NK-92 (cell line): Measurements from ENCODE around the gene LLPH.

Experiments used
- DNase-seq: peaks from one replicate; lab custom pipeline; 2025; ENCODE audit not compliant: unreplicated experiment; lab: John Stamatoyannopoulos, UW

The LLPH gene

GRCh38 chr12:66143868-66144267 is 13.3 kb upstream of the LLPH start:
- DNase-seq, result no peak

DNA sequence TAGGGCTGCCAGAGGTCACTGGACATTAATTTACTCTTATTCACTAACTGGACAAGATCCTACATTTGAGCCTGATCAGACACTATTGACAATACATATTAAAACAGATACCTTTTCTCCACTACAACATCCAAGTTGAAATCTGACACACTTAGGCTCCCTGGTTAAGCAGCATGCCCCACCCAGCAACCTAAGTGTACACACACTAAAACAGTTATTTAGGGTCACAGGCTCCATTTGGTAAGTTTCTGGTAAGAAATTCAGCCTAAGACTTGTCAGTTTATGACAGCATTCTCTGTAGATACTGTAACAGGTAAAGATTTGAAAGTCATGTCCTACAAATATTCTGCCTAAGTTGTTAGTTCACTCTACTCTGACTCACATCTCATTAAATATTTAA is 12.3 kb upstream of the LLPH start:
- DNase-seq, result no peak

DNA sequence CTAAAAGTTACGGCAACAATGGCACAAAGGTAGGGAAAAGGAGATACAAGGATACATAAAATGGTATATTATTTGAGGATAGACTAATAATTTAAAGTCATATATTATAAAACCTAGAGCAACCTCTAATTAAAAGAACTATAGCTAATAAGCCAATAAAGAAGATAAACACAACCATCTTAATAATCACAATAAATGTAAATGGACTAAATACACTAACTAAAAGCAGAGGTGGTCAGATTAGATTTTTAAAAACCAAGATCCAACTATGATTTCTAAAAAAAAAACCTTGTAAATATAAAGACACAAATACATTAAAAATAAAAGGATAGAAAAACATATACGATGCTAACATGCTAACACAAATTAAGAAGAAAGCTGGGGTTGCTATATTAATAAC is 10.7 kb upstream of the LLPH start:
- no peak for DNase-seq

- no peak for DNase-seq
These were observed 10.2 kb upstream of the LLPH start for GRCh38 chr12:66140731-66141130.

DNA sequence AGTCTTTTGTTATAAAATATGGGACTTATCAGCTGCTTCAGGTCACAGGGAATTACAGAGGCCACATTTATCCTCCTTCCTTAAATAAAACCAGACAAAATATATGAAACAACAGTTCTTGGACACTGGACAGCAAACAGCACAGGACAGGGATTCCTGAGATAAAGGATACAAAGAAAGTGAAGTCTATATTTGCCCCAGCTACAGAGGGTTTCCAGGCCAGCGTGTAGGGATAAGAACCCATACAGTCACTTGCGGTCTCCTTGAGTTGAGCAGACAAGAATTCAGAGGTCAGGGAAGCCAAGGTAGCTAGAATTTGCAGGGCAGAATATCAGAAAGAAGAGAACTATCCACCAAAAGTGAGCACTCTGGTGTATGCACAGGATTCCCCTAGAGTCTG is 8.8 kb upstream of the LLPH start:
- no peak for DNase-seq

- no peak for DNase-seq
These were observed 7.4 kb upstream of the LLPH start for GRCh38 chr12:66137937-66138336.

GRCh38 chr12:66132408-66132807 is 1.9 kb upstream of the LLPH start:
- no peak for DNase-seq

GRCh38 chr12:66131067-66131688 is 628 bp upstream of the LLPH start:
- no peak for DNase-seq

DNA sequence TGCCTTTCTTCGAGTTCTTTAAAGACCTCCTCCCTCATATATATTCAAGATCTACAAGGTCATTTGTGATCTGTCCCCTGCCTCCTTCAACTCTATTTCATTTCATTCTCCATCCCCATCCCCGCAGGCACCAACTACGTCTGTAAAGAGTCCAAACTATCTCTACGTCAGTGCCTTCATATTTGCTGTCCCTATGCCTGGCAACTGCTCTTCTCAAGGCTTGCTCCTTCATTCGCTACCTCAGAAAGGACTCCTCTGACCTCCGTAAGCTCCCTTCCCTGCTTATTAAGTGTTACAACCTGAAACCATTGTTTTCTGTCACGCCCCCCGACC is 650 bp downstream of the LLPH start:
- no peak for DNase-seq

GRCh38 chr12:66127650-66128049 is 2.9 kb downstream of the LLPH start:
- DNase-seq, result no peak

DNA sequence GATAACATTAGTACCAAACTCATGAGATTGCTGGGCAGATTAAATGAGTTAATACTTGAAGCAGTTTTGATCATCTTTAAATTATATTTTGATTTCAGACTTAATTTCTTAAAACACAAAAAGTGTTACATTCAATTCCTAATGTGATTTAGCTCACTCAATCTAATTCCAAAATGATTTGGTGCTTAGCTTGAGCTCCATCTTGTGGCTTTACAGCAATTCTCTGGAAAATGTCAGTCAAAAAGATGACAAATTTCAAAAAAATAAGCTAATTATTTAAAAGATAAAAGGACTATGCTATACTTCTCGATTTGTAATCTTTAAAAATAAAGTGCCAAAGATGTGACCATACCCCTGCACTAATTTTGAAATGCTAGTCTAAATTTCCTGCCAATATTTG is 10.1 kb downstream of the LLPH start:
- DNase-seq, result no peak

DNA sequence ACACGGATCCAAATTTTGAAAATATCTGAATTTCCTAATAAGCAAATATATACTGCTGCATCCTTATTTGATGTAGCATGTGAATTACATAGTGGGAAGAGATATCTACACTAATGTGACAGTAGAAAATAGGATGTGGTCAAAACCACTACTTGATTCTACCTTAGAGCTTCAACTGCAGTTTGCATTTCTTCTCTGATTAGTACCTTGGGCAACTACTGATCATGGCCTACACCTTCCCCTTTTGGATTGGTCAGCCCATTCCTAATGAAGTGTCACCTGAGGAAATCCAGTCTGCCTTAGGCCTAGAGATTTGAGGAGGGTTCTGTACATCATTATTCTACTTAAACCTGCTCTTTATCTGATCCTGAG is 10.7 kb downstream of the LLPH start:
- DNase-seq, result no peak

GRCh38 chr12:66119229-66119869 is 11.2 kb downstream of the LLPH start:
- no peak for DNase-seq

DNA sequence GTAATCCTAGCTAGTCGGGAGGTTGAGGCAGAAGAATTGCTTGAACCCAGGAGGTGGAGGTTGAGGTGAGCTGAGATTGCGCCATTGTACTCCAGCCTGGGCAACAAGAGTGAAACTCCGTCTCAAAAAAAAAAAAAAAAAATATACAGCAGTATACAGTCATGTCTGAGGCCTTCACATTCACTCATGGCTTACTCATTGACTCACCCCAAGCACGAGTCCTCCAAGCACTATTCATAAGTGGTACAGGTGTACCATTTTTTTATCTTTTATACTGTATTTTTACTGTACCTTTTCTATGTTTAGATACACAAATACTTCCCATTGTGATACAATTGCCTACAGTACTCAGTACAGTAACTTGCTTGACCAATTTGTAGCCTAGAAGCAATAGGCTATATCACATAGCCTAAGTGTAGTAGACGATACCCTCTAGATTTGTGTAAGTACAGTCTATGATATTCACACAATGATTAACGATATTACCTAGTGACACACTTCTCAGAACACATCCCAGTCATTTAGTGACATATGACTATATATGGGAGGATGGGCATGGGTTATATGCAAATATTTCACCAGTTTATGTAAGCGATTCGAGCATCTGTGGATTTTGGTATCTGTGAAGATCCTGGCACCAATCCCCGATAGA is 12.2 kb downstream of the LLPH start:
- no peak for DNase-seq

DNA sequence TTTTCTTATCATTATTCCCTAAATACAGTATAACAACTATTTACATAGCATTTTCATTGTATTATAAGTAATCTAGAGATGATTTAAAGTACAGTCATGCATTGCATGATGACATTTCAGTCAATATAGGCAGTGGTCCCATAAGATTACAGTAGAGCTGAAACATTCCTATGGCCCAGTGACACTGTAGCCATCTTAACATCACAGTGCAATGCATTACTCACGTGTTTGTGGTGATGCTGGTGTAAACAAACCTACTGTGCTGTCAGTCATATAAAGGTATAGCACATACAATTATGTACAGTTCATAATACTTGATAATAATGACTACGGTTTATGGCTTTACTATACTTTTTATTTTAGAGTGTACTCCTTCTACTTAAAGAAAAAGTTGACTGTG is 13.3 kb downstream of the LLPH start:
- DNase-seq, result no peak

DNA sequence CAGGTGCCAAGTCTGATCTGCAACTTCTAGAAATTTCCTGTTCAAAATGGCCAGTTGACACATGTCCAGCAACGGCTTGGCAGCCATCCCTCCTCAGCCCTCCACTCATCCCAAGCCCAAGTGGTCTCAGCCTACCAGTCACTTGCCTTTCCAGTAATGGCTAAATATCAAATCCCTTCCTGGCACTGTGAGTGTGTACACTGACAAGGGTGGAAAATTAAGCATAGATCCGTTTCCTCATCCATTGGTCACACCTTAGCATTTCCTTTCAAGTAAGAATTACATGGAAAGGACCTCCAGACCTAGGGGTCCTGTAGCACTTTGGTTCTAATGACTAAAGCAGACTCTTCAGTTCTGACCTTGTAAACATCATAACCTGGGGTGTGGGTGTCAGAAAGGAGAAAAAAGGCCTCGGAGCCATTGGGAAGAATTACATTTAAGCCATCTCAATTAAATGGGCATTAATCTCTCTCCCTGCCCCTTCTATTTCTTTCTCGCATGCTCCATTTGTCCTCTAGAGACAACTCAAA is 15.4 kb downstream of the LLPH start:
- no peak for DNase-seq

DNA sequence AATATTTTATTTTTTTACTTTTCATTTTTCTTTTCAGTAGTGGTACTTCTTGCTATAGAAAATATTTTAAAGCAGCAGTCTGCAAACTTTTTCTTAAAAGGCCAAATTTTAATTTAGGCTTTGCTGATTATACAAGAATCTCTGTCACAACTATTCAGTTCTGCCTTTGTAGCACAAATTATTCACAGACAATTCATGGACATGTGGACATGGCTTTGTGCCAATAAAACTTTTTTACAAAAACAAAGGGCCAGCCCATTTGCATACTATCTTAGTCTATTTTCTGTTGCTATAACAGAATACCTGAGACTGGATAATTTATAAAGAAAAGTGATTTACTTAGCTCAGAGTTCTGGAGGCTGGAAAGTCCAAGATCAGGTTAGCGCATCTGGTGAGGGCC is 17.1 kb downstream of the LLPH start:
- DNase-seq, result no peak

DNA sequence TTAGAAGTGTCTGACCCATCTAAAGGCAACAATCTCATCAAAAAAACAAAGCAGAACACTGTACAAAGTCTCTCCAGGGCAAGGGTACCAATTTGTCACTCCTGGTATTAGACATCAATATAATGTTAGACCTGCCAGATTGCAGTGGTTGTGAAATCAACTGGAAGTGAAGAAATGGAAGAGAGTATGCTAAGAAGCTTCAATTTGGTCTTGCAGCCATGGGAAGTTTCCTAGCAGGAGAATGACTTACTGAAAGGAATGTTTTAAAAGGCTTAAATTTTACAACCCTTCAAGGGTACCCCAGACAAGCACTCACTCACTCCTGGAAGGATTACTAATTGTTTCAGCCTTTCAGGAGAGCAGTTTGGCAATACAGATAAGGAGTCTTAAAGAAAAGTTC is 18.9 kb downstream of the LLPH start:
- DNase-seq, result no peak

GRCh38 chr12:66109056-66109455 is 21.5 kb downstream of the LLPH start:
- no peak for DNase-seq

GRCh38 chr12:66108386-66108785 is 22.2 kb downstream of the LLPH start:
- no peak for DNase-seq

DNA sequence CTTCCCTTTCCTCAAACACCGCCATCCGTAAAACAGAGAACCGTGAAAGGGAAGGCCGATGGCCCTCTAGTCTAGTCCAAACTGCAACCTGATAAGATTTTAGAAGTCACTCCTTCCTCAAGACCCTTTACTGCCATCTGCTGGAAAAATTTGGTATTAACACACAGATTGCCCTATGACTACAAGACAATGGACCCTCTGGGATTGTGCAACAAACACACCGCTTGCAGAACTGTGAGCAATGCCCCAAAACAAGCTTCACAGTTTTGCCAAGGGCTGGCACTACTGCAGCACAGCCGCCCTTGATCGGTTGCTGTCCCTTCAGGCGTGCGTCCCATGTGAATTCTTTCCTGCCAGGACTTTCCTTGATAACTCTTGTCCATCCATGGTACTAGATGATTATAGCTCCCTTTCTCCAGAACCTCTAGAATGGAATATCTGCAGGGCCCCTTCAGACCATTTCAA is 23.1 kb downstream of the LLPH start:
- no peak for DNase-seq
